ENCODE results near the gene TEKTIP1. TPM values are rescaled to one million over a fixed set of nuclear protein-coding genes. Genes with fewer than 3 reads are reported as not detected.

TEKTIP1 gene
- total and polyA plus RNA-seq, 9 of the 15 experiments (the other 6 are each of a cell fraction or from before 2014, with no cell fraction given), result 0.66 TPM; not detected in 8

DNA sequence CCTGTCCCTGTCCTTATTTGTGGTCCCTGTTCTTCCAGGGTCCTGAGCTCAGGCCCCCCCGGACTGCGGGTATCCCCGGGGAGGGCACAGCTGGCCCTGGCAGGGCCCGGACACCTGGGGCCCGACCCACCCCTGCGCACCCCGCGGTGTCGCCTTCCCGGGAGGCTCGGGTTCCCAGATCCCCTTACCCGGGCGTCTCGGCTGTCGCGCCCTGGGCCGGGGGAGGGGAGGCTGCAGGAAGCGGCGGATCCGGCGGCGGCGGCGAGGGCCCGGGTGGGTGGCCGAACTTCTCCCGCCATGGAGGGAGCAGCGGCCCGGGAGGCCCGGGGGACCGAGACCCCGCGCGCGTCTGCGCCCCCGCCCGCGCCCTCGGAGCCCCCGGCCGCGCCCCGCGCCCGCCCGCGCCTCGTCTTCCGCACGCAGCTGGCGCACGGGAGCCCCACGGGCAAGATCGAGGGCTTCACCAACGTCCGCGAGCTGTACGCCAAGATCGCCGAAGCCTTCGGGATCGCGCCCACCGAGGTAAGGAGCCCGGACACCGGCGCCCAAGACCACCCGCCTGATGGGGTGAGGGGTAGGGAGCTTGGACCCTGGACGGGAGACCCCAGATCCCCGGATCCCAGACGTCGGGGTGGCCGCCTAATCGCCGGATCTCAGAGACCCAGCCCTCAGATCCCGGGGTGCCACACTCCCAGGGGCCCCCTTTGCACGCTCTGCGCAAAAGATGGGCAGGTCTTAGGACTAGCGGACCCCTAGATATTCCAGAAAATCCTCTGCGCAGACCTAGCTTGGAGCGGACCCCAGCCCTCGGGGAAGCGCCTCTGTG is 46.5 kb downstream of the TEKTIP1 start, which contains the start of gene GIPC3 (continued):
- no peak for TF ChIP-seq ZNF354B (CRISPR knock-in tag; IDR thresholded peaks at IDR 0.05)
- no peak for TF ChIP-seq RCOR1 (IDR thresholded peaks at IDR 0.05; ENCODE audit: borderline replicate concordance in 1 of 2, low read depth in 2 of 2, low read length in 2 of 2)

- FAIRE-seq, result no peak
- TF ChIP-seq CC2D1A (IDR thresholded peaks at IDR 0.05) (peak; percentile 83; the same call in 1 of the 2 replicates), RBFOX2 (IDR thresholded peaks at IDR 0.05; ENCODE audit: low read depth, low read length) (peak; percentile 11), TAF15 (IDR thresholded peaks at IDR 0.05; ENCODE audit: low read depth, low read length) (no peak), SMAD4 (CRISPR knock-in tag; conservative IDR thresholded peaks at IDR 0.05) (no peak), TCFL5 (CRISPR knock-in tag; conservative IDR thresholded peaks at IDR 0.05) (no peak), ZNF431 (CRISPR knock-in tag; IDR thresholded peaks at IDR 0.05) (no peak), SREBF2 (CRISPR knock-in tag; IDR thresholded peaks at IDR 0.05) (no peak), POLR2AphosphoS2 (IDR thresholded peaks at IDR 0.05; ENCODE audit: low read length) (no peak), ERF (CRISPR knock-in tag; IDR thresholded peaks at IDR 0.05) (no peak), ZNF398 (CRISPR knock-in tag; IDR thresholded peaks at IDR 0.05) (no peak)
- TF ChIP-seq, protein P1, sequence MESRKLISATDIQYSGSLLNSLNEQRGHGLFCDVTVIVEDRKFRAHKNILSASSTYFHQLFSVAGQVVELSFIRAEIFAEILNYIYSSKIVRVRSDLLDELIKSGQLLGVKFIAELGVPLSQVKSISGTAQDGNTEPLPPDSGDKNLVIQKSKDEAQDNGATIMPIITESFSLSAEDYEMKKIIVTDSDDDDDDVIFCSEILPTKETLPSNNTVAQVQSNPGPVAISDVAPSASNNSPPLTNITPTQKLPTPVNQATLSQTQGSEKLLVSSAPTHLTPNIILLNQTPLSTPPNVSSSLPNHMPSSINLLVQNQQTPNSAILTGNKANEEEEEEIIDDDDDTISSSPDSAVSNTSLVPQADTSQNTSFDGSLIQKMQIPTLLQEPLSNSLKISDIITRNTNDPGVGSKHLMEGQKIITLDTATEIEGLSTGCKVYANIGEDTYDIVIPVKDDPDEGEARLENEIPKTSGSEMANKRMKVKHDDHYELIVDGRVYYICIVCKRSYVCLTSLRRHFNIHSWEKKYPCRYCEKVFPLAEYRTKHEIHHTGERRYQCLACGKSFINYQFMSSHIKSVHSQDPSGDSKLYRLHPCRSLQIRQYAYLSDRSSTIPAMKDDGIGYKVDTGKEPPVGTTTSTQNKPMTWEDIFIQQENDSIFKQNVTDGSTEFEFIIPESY (CRISPR knock-in tag; IDR thresholded peaks at IDR 0.05), result no peak
- TF ChIP-seq, protein P2, sequence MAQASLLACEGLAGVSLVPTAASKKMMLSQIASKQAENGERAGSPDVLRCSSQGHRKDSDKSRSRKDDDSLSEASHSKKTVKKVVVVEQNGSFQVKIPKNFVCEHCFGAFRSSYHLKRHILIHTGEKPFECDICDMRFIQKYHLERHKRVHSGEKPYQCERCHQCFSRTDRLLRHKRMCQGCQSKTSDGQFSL (CRISPR knock-in tag; IDR thresholded peaks at IDR 0.05), result no peak
- TF ChIP-seq, protein P2 (tag; IDR thresholded peaks at IDR 0.05), result peak in 1 of 2 experiments; percentile 45; a peak in 1 of 4 replicates
Observed at GRCh38 chr19:3586127-3586626, 47.2 kb downstream of the TEKTIP1 start.

More at GRCh38 chr19:3586127-3586626, 47.2 kb downstream of the TEKTIP1 start:
- peak; percentile 62 to 74 (median 71) for DNase-seq (ENCODE audit: extremely low read depth in 1 of 4, low spot score in 3 of 4)
- H3K79me2 ChIP-seq (ENCODE audit: control insufficient read depth, insufficient read depth, low read length), result no peaks in the 10 kb centered on the region
- BruUV-seq (replicated peaks), result no TSS peak
- no peaks in the 10 kb centered on the region for H3K36me3 ChIP-seq (ENCODE audit: control insufficient read depth, insufficient read depth, low read length)
- peak overlapping the region; percentile 63 to 85; a peak in 3 of 4 replicates for H3K9ac ChIP-seq (ENCODE audit: insufficient read depth in 1 of 2, low read depth in 2 of 2, low read length in 2 of 2)
- H3K4me1 ChIP-seq (replicated peaks in 1 of 2; ENCODE audit: control insufficient read depth in 2 of 2, insufficient read depth in 2 of 2, low read length in 2 of 2), result peaks cover 0 to 26% of the 10 kb centered on the region in 2 experiments; a peak in 2 of 5 replicates
- 0 out of 2 replicates have a peak, but pooled peaks cover 4% of the 10 kb centered on the region for H3K9me3 ChIP-seq (replicated peaks; ENCODE audit: control insufficient read depth, insufficient read depth, low read depth, low read length)
- no peaks in the 10 kb centered on the region for H3K9me1 ChIP-seq (ENCODE audit: control insufficient read depth, insufficient read depth, low read length)
- intact Hi-C loops (cut with micrococcal nuclease), result loop anchor here (1.0 kb wide), 1 partner anchor 32 kb away; no protein-coding TSS in a partner anchor
- H3K4me3 ChIP-seq, result peak overlapping the region; percentile 42
- ATAC-seq, result peak; percentile 82
- no peak overlapping the region; the same call in 2 of the 3 replicates for H3K27ac ChIP-seq (ENCODE audit: extremely low read depth, low read depth, low read length)
- peak overlapping the region; percentile 63 for H3K4me2 ChIP-seq (ENCODE audit: insufficient read depth, low read length)
- peak overlapping the region; percentile 97 for H2AFZ ChIP-seq (ENCODE audit: low read depth, low read length)
- ChIA-PET POLR2A (interaction anchor here (0.6 to 1.3 kb wide), 3 partner anchors 9 to 36 kb away, joined by 3 to 4 read pairs (median 3); no protein-coding TSS in a partner anchor), CTCF (ENCODE audit: low intra/inter-chr PET ratio) (interaction anchor here (0.6 kb wide), 3 partner anchors 36 to 119 kb away, joined by 3 to 8 read pairs (median 3); no protein-coding TSS in a partner anchor)
- no peaks in the 10 kb centered on the region for H3K27me3 ChIP-seq (ENCODE audit: control insufficient read depth in 2 of 2, insufficient read depth in 2 of 2, low read length in 2 of 2)
- no peaks in the 10 kb centered on the region for H4K20me1 ChIP-seq (replicated peaks; ENCODE audit: control insufficient read depth, insufficient read depth, low read length)
- in situ Hi-C loops (cut with MboI), result no loop called here
- WGBS (ENCODE audit: insufficient coverage, low coverage, missing lambda C conversion rate), result 21% methylated on average over 11 of the region's 16 CpGs

All from K562 (cell line).